Activated T-helper 17 cell treated with anti-CD3 and anti-CD28 coated beads, Interleukin-2, amount 50 U/mL, for 72 hours (primary cell): ENCODE results near the gene RPS6KB2. TPM values are rescaled to one million over a fixed set of nuclear protein-coding genes. Genes with fewer than 3 reads are reported as not detected.
"Not testable (repeated sequence)": the region's sequence is repeated elsewhere in the genome, so short reads cannot be mapped to it uniquely, and the experiment has no call there.

Source experiments
- ATAC-seq: fragments of 150-1000 bp; cut with Tn5 transposase; replicated peaks from 2 replicates; pipeline ENCODE4 v1.10.0; 2021; ENCODE audit warnings: mild to moderate bottlenecking, moderate library complexity
- H3K27ac Mint-ChIP-seq: one replicate; pipeline ENCODE4 v1.8.0; 2022; ENCODE audit warnings: mixed read lengths
- H3K27me3 Mint-ChIP-seq: one replicate; pipeline ENCODE4 v1.8.0; 2022; ENCODE audit warnings: mixed read lengths
- H3K36me3 Mint-ChIP-seq: one replicate; pipeline ENCODE4 v1.8.0; 2022; ENCODE audit warnings: low read depth, mild to moderate bottlenecking, mixed read lengths
- H3K4me1 Mint-ChIP-seq: one replicate; pipeline ENCODE4 v1.8.0; 2022; ENCODE audit warnings: mixed read lengths
- H3K4me3 Mint-ChIP-seq: one replicate; pipeline ENCODE4 v1.8.0; 2022; ENCODE audit warnings: mild to moderate bottlenecking, mixed read lengths
- H3K9me3 Mint-ChIP-seq: one replicate; pipeline ENCODE4 v1.8.0; 2022; ENCODE audit warnings: mixed read lengths
- total RNA-seq, 2 donors: library from RNA; stranded (reverse); gene quantifications; one replicate each; pipeline ENCODE4 v1.2.3, GENCODE V29; 2022

RPS6KB2 gene
- total RNA-seq, 2 donors from 2014 or later: 62.3 to 63.0 TPM

GRCh38 chr11:67403085-67403484, 25.2 kb upstream of the RPS6KB2 start:
- not testable (repeated sequence) for H3K27me3 Mint-ChIP-seq, ATAC-seq, H3K9me3 Mint-ChIP-seq
- H3K27ac Mint-ChIP-seq: peak overlapping the region; percentile 92
- H3K36me3 Mint-ChIP-seq: peaks cover 76% of the 10 kb centered on the region
- peak overlapping the region; percentile 98 for H3K4me3 Mint-ChIP-seq
- peaks cover 19% of the 10 kb centered on the region for H3K4me1 Mint-ChIP-seq

GRCh38 chr11:67404515-67405195, 23.6 kb upstream of the RPS6KB2 start:
- H3K27me3 Mint-ChIP-seq: no peaks in the 10 kb centered on the region
- peak overlapping the region; percentile 98 for H3K4me3 Mint-ChIP-seq
- H3K36me3 Mint-ChIP-seq: peaks cover 71% of the 10 kb centered on the region
- no peaks in the 10 kb centered on the region for H3K9me3 Mint-ChIP-seq
- peaks cover 26% of the 10 kb centered on the region for H3K4me1 Mint-ChIP-seq
- peak; percentile 12 for ATAC-seq
- peak overlapping the region; percentile 92 for H3K27ac Mint-ChIP-seq

GRCh38 chr11:67405196-67405567, 23.1 kb upstream of the RPS6KB2 start:
- Mint-ChIP-seq H3K4me1 (peaks cover 29% of the 10 kb centered on the region), H3K36me3 (peaks cover 71% of the 10 kb centered on the region), H3K4me3 (peak overlapping the region; percentile 98), H3K27ac (peak overlapping the region; percentile 92), H3K27me3 (no peaks in the 10 kb centered on the region), H3K9me3 (no peaks in the 10 kb centered on the region)
- no peak for ATAC-seq

DNA sequence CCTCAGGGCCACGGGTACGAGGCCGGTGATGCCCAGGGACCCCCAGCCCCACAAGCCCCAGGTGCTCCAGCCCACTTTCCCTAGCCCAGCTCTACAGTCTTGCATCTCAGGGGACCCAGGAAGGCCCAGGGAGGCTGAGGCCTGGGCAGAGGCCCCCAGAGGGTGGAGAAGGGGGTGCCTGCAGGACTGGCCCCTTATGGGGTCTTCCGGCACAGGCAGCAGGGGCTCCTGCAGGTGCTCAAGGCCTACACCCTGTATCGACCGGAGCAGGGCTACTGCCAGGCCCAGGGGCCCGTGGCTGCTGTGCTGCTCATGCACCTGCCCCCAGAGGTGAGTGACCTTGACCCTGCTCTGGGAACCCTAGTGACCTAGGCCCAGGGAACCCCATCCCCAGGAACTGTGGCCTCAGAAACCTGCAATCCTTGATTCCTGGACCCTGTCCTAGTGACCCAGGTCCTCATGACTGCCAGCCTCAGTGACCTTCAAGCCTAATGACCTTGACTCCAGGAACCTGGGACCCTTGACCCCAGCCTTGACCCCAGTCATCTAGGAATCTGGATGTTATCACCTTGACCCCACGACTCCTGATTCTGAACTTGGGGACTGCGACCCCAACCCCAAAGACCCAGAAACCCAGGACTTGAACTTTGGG, 22.5 kb upstream of the RPS6KB2 start:
- H3K36me3 Mint-ChIP-seq: peaks cover 71% of the 10 kb centered on the region
- peaks cover 29% of the 10 kb centered on the region for H3K4me1 Mint-ChIP-seq
- H3K4me3 Mint-ChIP-seq: peak overlapping the region; percentile 98
- peak overlapping the region; percentile 92 for H3K27ac Mint-ChIP-seq
- H3K9me3 Mint-ChIP-seq: no peaks in the 10 kb centered on the region
- H3K27me3 Mint-ChIP-seq: no peaks in the 10 kb centered on the region
- no peak for ATAC-seq

- Mint-ChIP-seq H3K36me3 (peaks cover 72% of the 10 kb centered on the region), H3K9me3 (no peaks in the 10 kb centered on the region), H3K4me3 (peak overlapping the region; percentile 98), H3K27ac (peak overlapping the region; percentile 74), H3K4me1 (peaks cover 29% of the 10 kb centered on the region), H3K27me3 (no peaks in the 10 kb centered on the region)
- ATAC-seq: no peak
These were observed 21.8 kb upstream of the RPS6KB2 start for GRCh38 chr11:67406420-67406968.

DNA sequence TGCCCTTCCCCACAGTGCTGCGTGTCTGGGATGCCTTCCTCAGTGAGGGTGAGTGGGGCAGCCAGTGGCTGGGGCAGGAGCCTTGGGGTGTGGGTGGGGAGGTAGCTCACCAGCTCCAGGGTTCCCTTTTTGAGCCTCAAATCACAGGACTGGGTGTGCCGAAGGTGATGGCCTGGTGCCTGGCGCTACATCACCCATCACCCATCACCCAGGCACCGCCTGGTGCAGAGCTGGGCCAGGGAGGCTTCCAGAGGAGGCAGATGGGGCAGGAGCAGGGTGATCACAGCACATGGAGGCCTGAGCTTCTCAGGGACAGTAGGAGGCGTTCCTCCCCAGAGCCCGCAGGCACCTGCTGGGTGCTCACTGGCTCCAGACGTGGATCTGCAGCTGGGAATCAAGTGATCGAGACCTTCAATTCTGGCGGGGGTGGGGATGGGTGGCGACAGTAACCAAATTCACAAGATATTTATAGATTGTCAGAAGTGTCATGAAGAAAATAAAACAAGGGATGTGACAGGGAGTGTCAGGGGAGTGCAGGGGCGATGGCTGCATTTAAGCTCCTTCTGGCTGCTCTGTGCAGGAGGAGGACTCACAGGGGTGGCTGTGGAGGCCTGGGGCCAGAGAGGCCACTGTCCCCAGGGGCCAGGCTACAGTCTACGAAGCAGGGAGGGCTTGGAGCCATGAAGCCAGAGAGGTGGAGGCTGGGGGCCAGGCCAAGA, 21.2 kb upstream of the RPS6KB2 start:
- Mint-ChIP-seq H3K9me3 (no peaks in the 10 kb centered on the region), H3K4me3 (peak overlapping the region; percentile 98), H3K27ac (peak overlapping the region; percentile 74), H3K27me3 (no peaks in the 10 kb centered on the region), H3K4me1 (peaks cover 32% of the 10 kb centered on the region), H3K36me3 (peaks cover 72% of the 10 kb centered on the region)
- peak; percentile 3 for ATAC-seq

- Mint-ChIP-seq H3K36me3 (peaks cover 72% of the 10 kb centered on the region), H3K4me3 (peak overlapping the region; percentile 98), H3K27ac (peak overlapping the region; percentile 84), H3K9me3 (no peaks in the 10 kb centered on the region), H3K27me3 (no peaks in the 10 kb centered on the region), H3K4me1 (peaks cover 38% of the 10 kb centered on the region)
- ATAC-seq: no peak
These were observed 20.6 kb upstream of the RPS6KB2 start for GRCh38 chr11:67407688-67408163.

GRCh38 chr11:67408437-67409200, 19.7 kb upstream of the RPS6KB2 start:
- Mint-ChIP-seq H3K4me1 (peaks cover 44% of the 10 kb centered on the region), H3K4me3 (peak overlapping the region; percentile 98), H3K36me3 (peaks cover 68% of the 10 kb centered on the region), H3K27me3 (no peaks in the 10 kb centered on the region), H3K27ac (peak overlapping the region; percentile 84), H3K9me3 (no peaks in the 10 kb centered on the region)
- peak; percentile 13 for ATAC-seq

DNA sequence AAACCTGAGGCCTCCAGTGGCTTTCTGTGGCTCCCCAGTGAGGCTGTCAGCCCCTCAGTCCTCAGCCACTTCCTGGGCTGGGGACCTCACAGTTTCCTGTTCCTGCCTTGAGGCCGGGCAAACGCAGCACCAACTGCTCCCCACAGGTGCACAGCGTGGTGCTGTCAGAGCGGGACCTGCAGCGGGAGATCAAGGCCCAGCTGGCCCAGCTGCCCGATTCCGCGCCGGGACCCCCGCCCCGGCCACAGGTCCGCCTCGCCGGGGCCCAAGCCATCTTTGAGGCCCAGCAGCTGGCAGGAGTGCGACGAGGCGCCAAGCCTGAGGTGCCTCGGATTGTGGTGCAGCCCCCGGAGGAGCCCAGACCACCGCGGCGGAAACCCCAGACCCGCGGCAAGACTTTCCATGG, 19.0 kb upstream of the RPS6KB2 start:
- Mint-ChIP-seq H3K4me3 (peak overlapping the region; percentile 98), H3K36me3 (peaks cover 63% of the 10 kb centered on the region)

GRCh38 chr11:67409781-67410368, 18.4 kb upstream of the RPS6KB2 start:
- ATAC-seq: no peak
- H3K36me3 Mint-ChIP-seq: peaks cover 57% of the 10 kb centered on the region
- H3K27me3 Mint-ChIP-seq: no peaks in the 10 kb centered on the region

More for the DNA sequence above, 19.0 kb upstream of the RPS6KB2 start:
- Mint-ChIP-seq H3K4me1 (peaks cover 44% of the 10 kb centered on the region), H3K27me3 (no peaks in the 10 kb centered on the region), H3K9me3 (no peaks in the 10 kb centered on the region), H3K27ac (peak overlapping the region; percentile 70)
- ATAC-seq: peak; percentile 65

GRCh38 chr11:67410369-67410831, 17.9 kb upstream of the RPS6KB2 start:
- peaks cover 44% of the 10 kb centered on the region for H3K4me1 Mint-ChIP-seq
- no peaks in the 10 kb centered on the region for H3K27me3 Mint-ChIP-seq
- H3K9me3 Mint-ChIP-seq: no peaks in the 10 kb centered on the region
- H3K4me3 Mint-ChIP-seq: peak overlapping the region; percentile 98
- no peak for ATAC-seq
- peaks cover 52% of the 10 kb centered on the region for H3K36me3 Mint-ChIP-seq
- peak overlapping the region; percentile 70 for H3K27ac Mint-ChIP-seq

More at GRCh38 chr11:67409781-67410368, 18.4 kb upstream of the RPS6KB2 start:
- Mint-ChIP-seq H3K27ac (peak overlapping the region; percentile 70), H3K4me1 (peaks cover 44% of the 10 kb centered on the region), H3K4me3 (peak overlapping the region; percentile 98), H3K9me3 (no peaks in the 10 kb centered on the region)

- Mint-ChIP-seq H3K9me3 (no peaks in the 10 kb centered on the region), H3K27me3 (no peaks in the 10 kb centered on the region), H3K4me3 (peak overlapping the region; percentile 98), H3K4me1 (peaks cover 46% of the 10 kb centered on the region), H3K36me3 (peaks cover 44% of the 10 kb centered on the region), H3K27ac (peak overlapping the region; percentile 70)
- ATAC-seq: no peak
These were observed 17.1 kb upstream of the RPS6KB2 start for GRCh38 chr11:67410984-67411784.

DNA sequence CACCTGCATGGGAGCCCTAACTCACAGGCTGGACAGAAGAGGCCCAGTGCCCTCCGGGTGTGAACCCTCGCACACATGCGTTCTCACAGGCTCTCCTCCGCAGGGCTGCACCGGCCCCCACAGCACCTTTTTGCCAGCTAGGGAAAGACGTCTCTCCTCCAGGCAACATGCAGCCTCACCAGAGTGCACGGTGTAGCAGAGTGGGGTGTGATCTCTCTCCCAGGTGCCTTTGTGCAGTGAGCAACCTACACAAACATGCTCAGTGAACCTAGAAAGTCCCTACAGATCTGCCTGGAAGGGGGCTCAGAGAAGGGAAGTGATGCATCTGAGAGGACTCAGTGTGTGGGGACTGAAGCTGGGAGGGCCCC, 16.5 kb upstream of the RPS6KB2 start:
- H3K36me3 Mint-ChIP-seq: peaks cover 38% of the 10 kb centered on the region
- ATAC-seq: no peak
- no peak overlapping the region for H3K4me3 Mint-ChIP-seq
- no peaks in the 10 kb centered on the region for H3K9me3 Mint-ChIP-seq
- peak overlapping the region; percentile 75 for H3K27ac Mint-ChIP-seq
- H3K27me3 Mint-ChIP-seq: no peaks in the 10 kb centered on the region
- H3K4me1 Mint-ChIP-seq: peaks cover 46% of the 10 kb centered on the region
